ENCODE data around the gene ARL6IP1.
"Not testable (repeated sequence)": the region's sequence is repeated elsewhere in the genome, so short reads cannot be mapped to it uniquely, and the experiment has no call there.

Gene ARL6IP1

GRCh38 chr16:18759598-18760520 is 41.5 kb downstream of the ARL6IP1 start:
- not testable (repeated sequence) for DNase-seq (ENCODE audit: low read depth); H3K4me3 ChIP-seq (ENCODE audit: control insufficient read depth, low read depth, low read length)
- TF ChIP-seq CTCF (conservative IDR thresholded peaks at IDR 0.05; ENCODE audit: control insufficient read depth, insufficient read depth, low read depth, low read length) = peak; percentile 26

GRCh38 chr16:18757960-18758660 is 43.2 kb downstream of the ARL6IP1 start:
- DNase-seq (ENCODE audit: low read depth); H3K4me3 ChIP-seq (ENCODE audit: control insufficient read depth, low read depth, low read length): not testable (repeated sequence)

GRCh38 chr16:18756639-18757038 is 44.7 kb downstream of the ARL6IP1 start:
- not testable (repeated sequence) for H3K4me3 ChIP-seq (ENCODE audit: control insufficient read depth, low read depth, low read length); DNase-seq (ENCODE audit: low read depth)

GRCh38 chr16:18742870-18743269 is 58.5 kb downstream of the ARL6IP1 start:
- not testable (repeated sequence) for H3K4me3 ChIP-seq (ENCODE audit: control insufficient read depth, low read depth, low read length); DNase-seq (ENCODE audit: low read depth)

All from fibroblast of mammary gland (primary cell).